HG03175 (cell line): ENCODE results near the gene SERGEF.

Experiments
- ATAC-seq: cut with Tn5 transposase; IDR thresholded peaks from one replicate; pipeline ENCODE4 v1.9.1; 2021; ENCODE audit warnings: mild to moderate bottlenecking, moderate library complexity; ENCODE audit not compliant: unreplicated experiment

Gene SERGEF

GRCh38 chr11:17821648-17822400 lies 191.0 kb downstream of the SERGEF start:
- no peak for ATAC-seq

GRCh38 chr11:17816232-17816931 lies 196.5 kb downstream of the SERGEF start:
- no peak for ATAC-seq

GRCh38 chr11:17814546-17814945 lies 198.3 kb downstream of the SERGEF start:
- no peak for ATAC-seq

GRCh38 chr11:17813391-17814059 lies 199.3 kb downstream of the SERGEF start:
- no peak for ATAC-seq

- ATAC-seq, result no peak
Observed at GRCh38 chr11:17812865-17813187, 200.0 kb downstream of the SERGEF start.

- ATAC-seq, result no peak
Observed at GRCh38 chr11:17812091-17812864, 200.6 kb downstream of the SERGEF start.

GRCh38 chr11:17811352-17811751 lies 201.5 kb downstream of the SERGEF start:
- no peak for ATAC-seq

GRCh38 chr11:17810746-17811145 lies 202.1 kb downstream of the SERGEF start:
- ATAC-seq, result no peak

GRCh38 chr11:17810041-17810440 lies 202.8 kb downstream of the SERGEF start:
- ATAC-seq, result no peak

- ATAC-seq, result no peak
Observed at GRCh38 chr11:17807034-17807433, 205.8 kb downstream of the SERGEF start.

- ATAC-seq, result no peak
Observed at GRCh38 chr11:17805873-17806272, 207.0 kb downstream of the SERGEF start.

- ATAC-seq, result no peak
Observed at GRCh38 chr11:17805043-17805442, 207.8 kb downstream of the SERGEF start.

GRCh38 chr11:17803754-17804334 lies 209.0 kb downstream of the SERGEF start:
- ATAC-seq, result no peak

- no peak for ATAC-seq
Observed at GRCh38 chr11:17802491-17802890, 210.4 kb downstream of the SERGEF start.

- no peak for ATAC-seq
Observed at GRCh38 chr11:17801166-17801565, 211.7 kb downstream of the SERGEF start.

GRCh38 chr11:17799147-17799546 lies 213.7 kb downstream of the SERGEF start:
- no peak for ATAC-seq

- ATAC-seq, result no peak
Observed at GRCh38 chr11:17798716-17799115, 214.1 kb downstream of the SERGEF start.

- ATAC-seq, result no peak
Observed at GRCh38 chr11:17798253-17798652, 214.6 kb downstream of the SERGEF start.

GRCh38 chr11:17796154-17796553 lies 216.7 kb downstream of the SERGEF start:
- ATAC-seq, result no peak

- no peak for ATAC-seq
Observed at GRCh38 chr11:17794981-17795380, 217.9 kb downstream of the SERGEF start.

- ATAC-seq, result no peak
Observed at GRCh38 chr11:17793642-17794170, 219.1 kb downstream of the SERGEF start.
